GM21423 (cell line): ENCODE measurements around the gene AGBL4.
"Not testable (repeated sequence)": the region's sequence is repeated elsewhere in the genome, so short reads cannot be mapped to it uniquely, and the experiment has no call there.

Experiments
- ATAC-seq: cut with Tn5 transposase; IDR thresholded peaks from one replicate; pipeline ENCODE4 v1.9.1; 2021; ENCODE audit warnings: mild to moderate bottlenecking, moderate library complexity; ENCODE audit not compliant: unreplicated experiment

The AGBL4 gene

DNA sequence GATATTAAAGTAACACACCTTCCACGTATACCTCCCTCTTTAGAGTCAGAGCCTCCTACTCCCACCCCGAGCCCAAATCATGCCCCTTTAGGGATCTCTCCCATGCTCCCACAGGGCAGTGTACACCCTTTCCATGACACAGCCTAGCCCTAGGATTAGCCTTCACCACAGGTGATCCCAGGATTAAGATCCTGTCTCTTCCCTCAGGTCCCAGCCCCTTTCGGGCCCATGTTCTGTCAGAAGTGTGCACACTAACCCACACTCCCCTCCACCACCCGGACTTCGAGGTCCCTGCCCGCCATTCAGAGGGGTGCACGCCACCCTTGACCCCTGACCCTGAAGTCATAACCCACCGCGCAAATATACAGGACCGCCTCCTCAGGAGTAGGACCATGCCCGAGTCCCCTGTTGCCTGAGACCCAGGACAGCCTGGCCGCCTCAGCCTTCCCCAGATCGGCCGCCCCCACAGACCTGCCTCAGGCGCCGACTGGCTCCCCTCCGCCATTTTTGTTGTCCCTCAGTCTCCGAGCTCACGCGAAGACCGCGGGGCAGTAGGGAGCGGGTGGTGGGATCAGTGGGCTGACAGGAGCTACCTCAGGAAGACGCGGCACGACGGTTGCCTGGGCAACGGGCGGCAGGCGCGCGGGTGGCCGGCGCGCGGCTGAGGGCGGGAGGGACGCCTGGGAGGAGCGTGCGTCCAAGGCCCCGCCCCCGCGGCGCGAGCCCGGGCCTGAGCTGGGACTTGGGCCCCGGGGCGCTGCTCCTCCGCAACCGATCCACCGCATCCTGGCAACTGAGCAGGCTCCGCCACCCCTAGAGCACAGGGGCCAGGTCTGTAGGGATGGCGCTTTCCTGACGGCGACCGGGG, at the start of gene AGBL4:
Gene AGBL4, minus strand, starts transcription at position 663 of the 868 bp plus-strand sequence.
- ATAC-seq = no peak

DNA sequence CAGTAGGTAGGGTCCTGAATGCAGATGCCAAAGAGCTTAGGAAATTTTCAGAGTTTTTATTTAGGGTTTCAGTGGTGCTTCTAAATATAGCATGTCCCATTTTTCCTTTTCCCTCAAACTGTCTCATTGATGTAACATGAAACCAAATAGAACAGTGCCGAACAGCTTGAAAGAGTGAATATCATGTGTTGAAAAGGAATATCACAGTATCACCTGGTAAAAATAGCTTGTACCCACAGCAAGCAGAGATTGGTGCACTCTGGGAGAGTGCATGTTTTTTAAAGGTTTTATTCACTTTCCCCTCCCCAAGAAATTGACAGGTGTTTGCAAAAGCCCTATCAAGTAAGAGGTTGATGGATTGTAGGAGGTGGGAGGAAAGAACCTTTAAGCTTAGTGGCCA, 43.1 kb upstream of the AGBL4 start:
- ATAC-seq = no peak

DNA sequence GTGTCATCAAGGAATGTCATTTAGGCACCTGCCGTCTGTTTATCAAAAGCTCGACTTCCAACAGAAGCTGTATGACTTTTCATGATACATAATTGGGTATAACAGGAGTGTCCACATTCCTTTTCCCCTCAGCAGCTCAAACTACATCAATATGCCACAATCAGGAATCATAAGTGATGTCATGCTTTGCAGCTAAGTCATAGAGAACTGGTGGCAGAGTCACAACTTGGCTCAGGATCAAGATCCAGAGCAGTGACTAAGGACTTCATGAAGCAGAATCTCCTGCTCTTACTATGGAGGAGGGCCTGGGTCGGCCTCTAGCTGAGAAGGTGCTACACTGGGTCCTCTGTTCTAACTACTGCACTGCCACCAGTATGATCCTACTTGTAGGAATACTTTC, 36.5 kb upstream of the AGBL4 start:
- no peak for ATAC-seq

DNA sequence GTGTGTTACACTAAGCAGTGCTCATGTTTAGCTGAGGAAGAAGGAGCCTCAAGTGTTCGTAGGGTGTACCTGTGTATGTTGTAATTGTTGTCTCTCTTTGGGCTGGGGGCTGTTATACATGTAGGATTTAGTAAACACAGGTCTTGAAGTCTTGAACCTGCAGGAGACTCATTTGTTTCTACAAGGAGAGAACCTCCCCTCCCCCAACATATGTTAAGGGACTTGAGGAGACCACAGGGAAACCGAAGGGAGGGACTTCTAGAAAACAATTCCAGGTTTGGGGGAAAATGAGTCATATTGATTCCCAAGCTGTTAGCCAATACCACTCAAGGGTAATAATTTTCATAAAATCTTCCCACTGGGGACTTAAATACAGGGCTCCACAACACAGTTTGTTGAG, 25.0 kb upstream of the AGBL4 start:
- ATAC-seq = no peak

DNA sequence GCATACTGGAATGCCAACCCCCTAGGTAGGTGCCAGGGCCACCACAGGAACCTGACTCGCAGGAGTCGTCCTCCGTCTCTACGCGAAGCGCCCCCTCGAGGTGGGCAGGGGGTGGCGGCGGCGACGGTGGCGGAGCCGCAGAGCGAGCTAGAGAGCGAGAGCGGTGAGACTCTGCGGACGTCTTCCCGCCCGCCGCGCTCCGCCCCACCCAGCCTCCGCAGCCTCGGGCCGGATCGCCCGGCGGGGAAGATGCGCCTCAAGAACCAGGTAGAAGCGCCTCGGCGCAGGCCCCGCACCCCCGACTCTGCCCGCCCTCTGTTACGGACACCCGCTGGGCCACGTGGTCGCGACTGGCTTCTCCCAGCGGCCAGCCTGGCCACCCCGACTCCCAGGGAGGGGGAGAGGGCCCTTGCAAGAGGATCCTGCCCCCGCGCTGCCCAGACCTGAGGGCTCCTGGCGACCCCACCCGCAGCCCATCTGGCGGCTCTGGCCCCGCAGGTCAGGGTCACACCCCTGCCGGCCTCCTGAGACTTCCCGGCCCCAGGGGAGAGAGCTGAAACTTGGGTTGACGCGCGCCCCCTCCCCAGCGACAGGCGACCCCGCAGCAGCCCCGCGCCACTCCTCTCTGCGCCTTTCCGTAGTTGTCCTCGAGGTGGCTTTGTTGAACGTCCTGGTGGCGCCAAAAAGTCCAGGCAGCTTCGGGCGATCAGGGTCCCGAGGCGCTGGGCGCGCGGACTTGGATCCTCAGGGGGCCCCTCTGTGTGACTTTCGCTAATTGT, 24.4 kb upstream of the AGBL4 start:
- no peak for ATAC-seq

DNA sequence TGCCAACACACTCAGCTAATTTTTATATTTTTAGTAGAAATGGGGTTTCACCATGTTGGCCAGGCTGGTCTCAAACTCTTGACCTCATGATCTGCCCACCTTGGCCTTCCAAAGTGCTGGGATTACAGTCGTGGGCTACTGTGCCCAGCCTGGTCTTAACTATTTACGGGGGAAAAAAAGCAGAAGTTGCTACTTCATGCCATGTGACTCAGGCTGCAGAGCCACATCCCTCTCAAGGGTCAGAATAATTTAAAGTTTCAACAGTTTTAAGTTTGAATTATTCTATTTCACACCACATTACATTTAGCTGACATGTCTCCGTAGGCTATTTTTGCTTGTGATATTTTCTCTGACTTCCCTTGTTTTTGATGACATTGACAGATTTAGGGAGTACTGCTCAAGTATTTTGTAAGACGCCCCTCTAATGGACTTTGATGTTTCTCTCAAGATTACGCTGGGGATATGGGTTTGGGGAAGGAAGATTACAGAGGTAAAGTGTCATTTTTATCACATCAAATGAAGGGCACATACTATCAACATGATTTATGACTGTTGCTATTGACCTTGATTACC, 14.6 kb upstream of the AGBL4 start:
- no peak for ATAC-seq

DNA sequence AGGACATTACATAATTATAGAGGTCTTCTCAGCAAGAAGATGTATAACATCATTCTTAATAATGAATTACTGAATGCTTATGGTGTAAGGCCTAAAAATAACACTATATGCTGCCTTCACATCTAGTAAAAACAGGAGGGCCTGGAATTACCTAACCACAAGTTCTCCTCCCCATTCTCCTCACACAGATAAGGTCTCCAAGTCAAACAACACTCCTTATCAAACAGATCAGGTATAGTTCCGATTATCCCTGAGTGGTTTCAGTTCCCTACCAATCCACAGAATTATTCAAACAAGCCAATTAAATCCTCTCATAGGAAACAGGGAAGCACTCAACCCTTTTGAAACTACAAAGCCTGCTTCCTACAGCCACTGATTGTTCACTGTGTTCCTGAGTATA, 4.0 kb upstream of the AGBL4 start:
- ATAC-seq = no peak

DNA sequence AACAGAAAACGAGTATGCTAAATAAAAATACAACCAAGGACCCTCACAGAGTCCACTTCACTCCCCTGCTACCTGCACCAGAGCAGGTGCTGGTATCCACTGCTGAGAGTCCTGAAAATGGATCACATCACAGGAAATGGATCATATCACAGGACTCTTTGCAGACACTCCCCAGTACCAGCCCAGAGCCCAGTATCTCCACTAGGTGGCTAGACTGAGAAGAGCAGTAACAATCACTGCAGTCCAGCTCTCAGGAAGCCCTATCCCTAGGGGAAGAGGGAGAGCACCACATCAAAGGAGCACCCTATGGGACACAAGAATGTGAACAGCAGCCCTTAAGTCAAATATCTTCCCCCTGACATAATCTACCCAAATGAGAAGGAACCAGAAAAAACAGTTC, 28.0 kb downstream of the AGBL4 start:
- ATAC-seq = no peak

- ATAC-seq = no peak
Observed at GRCh38 chr1:49971088-49971487, 52.7 kb downstream of the AGBL4 start.

GRCh38 chr1:49951385-49951784, 72.4 kb downstream of the AGBL4 start:
- ATAC-seq = no peak

GRCh38 chr1:49915301-49915700, 108.5 kb downstream of the AGBL4 start:
- ATAC-seq = not testable (repeated sequence)

GRCh38 chr1:49906365-49906764, 117.4 kb downstream of the AGBL4 start:
- no peak for ATAC-seq

GRCh38 chr1:49864581-49864980, 159.2 kb downstream of the AGBL4 start:
- ATAC-seq = no peak

- no peak for ATAC-seq
Observed at GRCh38 chr1:49854741-49855140, 169.0 kb downstream of the AGBL4 start.

GRCh38 chr1:49842596-49842995, 181.2 kb downstream of the AGBL4 start:
- no peak for ATAC-seq

DNA sequence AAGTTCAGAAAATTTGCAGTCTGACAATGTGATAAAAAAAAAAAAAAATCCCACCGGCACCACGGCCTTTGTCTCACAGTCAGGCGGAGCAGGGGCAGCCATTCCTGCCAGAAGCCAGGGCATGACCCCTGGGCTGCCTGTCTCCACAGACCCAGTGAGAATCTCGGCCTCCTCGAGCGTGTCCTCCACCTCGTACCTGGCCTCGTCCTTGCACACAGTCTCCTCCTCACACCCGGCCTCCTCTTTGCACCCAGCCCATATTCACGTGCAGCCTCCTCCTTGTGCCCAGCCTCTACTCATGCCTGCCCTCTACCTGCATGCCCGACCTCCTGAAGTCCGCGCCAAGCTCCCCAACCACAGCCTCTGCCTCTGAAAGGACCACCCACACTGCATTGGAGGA, 182.0 kb downstream of the AGBL4 start:
- ATAC-seq = no peak

DNA sequence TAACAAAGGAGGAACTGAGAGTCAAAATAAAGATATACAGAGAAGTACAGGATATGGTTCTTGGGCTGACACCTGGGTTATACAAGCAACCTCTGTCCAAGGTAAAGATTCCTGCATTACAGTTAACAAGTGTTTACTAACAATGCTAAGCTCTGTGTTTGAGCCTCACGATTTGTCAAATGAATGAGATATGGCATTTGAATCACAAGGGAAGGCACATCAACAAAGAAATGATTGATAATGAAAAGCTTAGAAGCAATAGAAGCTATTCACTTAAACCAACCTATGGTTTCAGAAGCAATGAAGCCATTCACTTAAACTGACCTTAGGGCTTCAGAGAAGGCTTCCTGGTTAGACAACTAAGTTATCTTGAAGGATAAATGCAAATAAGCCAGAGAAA, 199.5 kb downstream of the AGBL4 start:
- no peak for ATAC-seq

GRCh38 chr1:49817681-49818080, 206.1 kb downstream of the AGBL4 start:
- no peak for ATAC-seq

- ATAC-seq = not testable (repeated sequence)
Observed at GRCh38 chr1:49787013-49787412, 236.7 kb downstream of the AGBL4 start.

DNA sequence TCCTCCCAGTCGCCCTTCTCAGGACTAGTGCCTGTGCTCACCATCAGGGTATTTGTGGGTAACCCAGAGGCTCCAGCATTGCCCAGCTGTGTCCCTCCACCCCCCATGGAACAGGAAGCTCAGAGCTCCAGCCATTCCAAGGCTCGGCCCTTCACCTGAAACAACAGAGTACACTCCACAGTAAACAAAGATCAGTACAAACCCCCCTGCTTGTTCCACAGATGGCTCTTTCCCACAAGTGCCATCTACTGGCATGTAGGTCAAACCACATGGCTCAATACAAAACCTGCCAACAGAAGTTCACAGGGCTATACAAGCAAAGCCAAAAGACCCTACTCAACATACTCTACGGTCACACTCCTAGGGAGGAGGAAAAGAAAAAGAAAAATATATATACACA, 258.7 kb downstream of the AGBL4 start:
- ATAC-seq = no peak

DNA sequence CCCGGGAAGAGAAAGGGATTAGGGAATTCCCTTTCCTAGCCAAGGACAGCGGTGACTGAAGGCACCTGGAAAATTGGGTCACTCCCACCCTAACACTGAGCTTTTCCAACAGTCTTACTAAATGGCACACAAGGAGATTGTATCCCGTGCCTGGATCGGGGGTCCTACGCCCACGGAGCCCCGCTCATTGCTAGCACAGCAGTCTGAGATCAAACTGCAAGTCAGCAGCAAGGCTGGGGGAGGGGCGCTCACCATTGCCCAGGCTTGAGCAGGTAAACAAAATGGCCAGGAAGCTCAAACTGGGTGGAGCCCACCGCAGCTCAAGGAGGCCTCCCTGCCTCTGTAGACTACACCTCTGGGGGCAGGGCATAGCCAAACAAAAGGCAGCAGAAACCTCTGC, 285.6 kb downstream of the AGBL4 start:
- not testable (repeated sequence) for ATAC-seq

DNA sequence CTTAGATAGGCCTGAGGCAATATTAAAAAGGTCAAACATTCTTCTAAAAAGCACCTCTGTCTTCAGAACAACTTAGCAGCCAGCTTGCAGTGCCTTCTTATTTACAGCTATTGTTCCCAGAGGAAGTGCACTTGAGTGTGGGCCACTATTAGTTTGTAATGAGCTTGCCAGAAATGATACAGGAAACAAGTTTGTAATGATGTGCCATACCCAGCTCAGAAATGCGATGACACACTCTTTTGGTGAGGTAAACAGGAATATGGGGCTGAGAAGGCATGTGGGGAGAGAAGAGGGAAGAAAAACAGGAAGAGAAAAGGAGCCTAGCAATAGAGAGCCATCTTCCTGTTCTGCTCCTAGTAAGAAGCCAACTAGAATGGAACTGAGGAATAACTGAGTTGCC, 295.4 kb downstream of the AGBL4 start:
- no peak for ATAC-seq
